Measurements from ENCODE around the gene ZSWIM4.
A peak's percentile ranks its signal among the peaks of the same experiment; 100 is the strongest.

ZSWIM4 gene

DNA sequence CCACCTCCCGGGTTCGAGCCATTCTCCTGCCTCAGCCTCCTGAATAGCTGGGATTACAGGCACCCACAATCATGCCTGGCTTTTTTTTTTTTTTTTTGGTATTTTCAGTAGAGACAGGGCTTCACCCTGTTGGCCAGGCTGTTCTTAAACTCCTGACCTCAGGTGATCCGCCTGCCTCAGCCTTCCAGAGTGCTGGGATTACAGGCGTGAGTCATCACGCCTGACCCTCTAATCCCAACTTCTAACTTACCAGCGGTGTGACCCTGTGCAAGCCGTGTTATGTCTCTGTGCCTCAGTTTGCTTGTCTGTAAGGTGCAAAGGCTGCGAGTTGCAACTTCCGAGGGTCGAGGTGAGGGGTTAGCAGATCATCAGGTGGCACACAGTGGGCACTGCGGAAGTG is 17.3 kb downstream of the ZSWIM4 start:
- no peak for DNase-seq (ENCODE audit: low spot score)

DNA sequence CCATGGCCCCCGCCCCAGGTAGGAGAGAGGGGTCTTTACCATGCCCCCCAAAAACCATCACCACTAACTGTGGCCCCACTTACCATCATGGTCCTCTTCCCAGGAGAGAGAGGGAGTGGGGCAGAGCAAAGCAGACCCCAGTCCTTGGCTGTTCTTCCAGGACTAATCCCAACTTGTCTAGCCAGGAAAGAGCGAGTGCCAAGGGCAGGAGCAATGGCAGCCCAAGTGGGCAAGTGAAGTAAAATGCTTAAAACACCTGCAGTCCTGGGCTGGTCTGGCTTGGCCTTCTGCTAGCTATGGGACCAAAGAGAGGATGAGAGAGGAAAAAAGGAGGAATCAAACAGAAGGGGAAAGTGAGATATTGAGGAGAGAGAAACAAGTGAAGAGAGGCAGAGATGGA is 17.9 kb downstream of the ZSWIM4 start:
- DNase-seq (ENCODE audit: low spot score) = no peak

- DNase-seq (ENCODE audit: low spot score) = no peak
Observed at GRCh38 chr19:13814550-13814949, 19.3 kb downstream of the ZSWIM4 start.

DNA sequence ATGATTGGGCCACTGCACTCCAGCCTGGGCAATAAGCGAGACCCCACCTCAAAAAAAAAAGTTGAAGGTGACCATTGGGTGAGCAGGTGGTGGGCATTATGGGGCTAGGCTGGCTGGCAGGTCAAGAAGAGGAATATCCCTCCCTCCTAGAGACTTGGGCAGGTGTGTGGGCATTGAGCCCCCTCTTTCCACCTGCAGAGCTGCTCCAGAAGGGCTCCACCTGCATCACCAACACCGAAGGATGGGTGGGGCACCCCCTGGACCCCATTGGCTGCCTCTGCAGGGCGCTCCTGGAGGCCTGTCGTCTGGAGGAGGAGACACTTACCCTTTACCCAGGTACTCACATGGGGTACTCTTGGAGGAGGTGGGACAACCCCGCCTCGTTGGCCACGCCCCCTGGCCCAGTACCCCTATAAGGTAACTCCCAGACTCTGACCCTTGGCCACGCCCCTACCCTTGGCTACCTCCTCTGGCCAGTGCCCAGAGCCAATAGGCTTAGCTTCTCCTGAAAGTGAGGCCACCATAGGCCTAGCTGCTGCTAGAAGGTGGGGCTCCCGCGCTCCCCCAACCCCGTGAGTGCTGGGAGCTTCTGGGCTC is 21.9 kb downstream of the ZSWIM4 start:
- peak; percentile 28 for DNase-seq (ENCODE audit: low spot score)

DNA sequence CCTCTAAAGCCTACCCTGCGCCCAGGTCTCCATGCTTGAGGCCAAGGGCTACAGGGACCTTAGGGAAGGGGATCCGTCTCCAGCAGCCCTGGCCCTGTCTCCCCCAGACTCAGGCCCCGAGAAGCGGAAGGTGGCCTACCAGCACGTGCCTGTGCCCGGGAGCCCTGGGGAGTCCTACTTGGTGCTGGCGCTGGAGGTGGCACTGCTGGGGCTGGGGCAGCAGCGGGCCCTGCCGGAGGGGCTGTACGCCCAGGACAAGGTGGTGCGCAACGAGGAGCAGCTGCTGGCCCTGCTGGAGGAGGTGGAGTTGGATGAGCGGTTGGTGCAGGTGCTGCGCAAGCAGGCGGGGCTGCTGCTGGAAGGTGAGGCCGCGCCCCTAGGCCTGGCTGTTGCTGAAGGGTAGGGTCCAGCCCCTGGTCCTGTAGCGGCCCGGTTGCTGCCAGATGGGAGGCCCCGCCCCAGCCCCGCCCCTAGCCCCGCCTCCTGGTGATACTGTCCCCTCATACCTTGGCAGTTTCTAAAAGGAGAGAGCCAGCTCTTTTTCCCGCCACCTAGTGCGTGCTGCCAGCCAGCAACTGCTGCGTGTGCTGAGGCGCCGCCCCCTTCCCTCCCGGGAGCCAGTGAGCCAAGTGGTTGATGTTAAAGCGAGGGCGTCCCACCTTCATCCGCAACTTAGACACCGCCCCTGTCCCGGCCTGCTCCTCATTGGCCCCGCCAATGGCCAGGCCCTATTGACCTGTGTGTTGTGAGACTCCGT is 22.6 kb downstream of the ZSWIM4 start:
- peak; percentile 42 for DNase-seq (ENCODE audit: low spot score)

DNA sequence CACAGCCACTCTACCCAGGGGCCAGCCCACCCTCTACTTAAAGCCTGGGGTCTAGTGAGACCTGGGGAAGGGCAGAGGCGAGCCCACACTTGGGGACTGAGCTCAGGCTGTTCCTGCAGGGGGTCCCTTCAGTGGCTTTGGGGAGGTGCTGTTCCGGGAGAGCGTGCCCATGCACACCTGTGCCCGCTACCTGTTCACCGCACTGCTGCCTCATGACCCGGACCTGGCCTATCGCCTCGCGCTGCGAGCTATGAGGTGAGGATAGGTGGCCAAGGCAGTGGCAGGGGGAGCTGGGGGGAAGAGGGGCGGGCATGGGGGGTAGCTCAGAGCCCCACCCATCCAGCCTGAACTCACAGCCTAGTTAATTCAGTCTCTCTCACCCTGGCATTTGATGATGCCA is 24.0 kb downstream of the ZSWIM4 start:
- no peak for DNase-seq (ENCODE audit: low spot score)

- no peak for DNase-seq (ENCODE audit: low spot score)
Observed at GRCh38 chr19:13821292-13821691, 26.0 kb downstream of the ZSWIM4 start.

- DNase-seq (ENCODE audit: low spot score) = no peak
Observed at GRCh38 chr19:13823256-13823655, 28.0 kb downstream of the ZSWIM4 start.

DNA sequence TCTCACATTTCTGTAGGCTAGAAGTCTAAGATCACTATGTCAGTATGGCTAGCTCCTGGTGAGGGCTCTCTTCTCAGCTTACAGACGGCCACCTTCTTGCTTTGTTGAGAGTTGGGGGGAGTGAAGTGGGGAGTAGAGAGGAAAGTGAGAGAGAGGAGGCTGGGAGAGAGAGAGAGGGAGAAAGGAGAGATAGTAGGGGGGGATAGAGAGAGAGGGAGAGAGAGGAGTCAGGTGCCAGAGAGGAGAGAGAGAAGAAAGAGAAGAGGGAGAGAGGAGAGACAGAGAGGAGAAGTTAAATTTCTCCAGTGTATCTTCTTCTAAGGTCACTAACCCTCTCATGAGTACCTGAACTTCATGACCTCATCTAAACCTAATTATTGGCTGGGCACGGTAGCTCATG is 28.7 kb downstream of the ZSWIM4 start:
- DNase-seq (ENCODE audit: low spot score) = no peak

GRCh38 chr19:13824703-13825102 is 29.5 kb downstream of the ZSWIM4 start:
- DNase-seq (ENCODE audit: low spot score) = no peak

GRCh38 chr19:13825489-13826441 is 30.5 kb downstream of the ZSWIM4 start:
- DNase-seq (ENCODE audit: low spot score) = no peak

DNA sequence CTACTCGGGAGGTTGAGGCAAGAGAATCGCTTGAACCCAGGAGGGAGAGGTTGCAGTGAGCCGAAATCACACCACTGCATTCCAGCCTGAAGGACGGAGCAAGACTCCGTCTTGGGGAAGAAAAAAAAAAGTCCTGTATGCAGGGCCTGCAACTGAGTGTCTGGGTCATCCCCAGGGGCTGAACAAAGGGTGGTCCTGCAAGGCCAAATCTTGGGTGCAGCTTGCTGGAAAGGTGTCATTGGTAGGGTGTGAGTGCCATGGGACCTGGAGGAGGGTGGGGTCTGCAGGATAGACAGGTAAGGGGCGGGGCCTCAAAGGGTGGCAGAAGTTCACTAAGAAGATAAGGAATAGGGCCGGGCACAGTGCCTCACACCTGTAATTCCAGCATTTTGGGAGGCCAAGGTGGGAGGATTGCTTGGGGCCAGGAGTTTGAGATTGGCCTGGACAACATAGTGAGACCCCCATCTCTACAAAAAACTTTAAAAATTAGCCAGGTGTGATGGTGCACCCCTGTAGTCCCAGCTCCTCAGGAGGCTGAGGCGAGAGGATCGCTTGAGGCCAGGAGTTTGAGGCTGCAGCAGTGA is 31.5 kb downstream of the ZSWIM4 start:
- no peak for DNase-seq (ENCODE audit: low spot score)

DNA sequence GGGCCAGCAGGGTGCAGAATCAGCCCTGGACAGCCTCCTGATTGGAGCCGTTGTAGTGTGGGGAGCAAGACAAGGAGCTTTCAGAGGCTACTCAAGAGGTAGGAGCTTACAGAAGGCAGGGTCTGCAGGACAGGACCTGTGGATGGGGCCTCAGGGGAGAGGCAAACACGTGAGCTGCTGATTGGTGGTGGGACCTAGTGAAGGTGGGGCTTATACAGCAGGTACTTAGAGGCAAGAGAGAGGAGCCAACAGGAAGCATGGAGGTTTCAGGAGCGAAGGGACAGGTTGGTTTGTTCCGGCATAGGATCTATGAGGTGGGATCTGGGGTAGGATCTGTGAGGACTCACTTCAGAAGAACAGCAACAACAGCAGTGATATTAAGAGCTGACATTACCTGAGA is 32.4 kb downstream of the ZSWIM4 start:
- no peak for DNase-seq (ENCODE audit: low spot score)

GRCh38 chr19:13830114-13830740 is 35.0 kb downstream of the ZSWIM4 start:
- peak; percentile 41 for DNase-seq (ENCODE audit: low spot score)

- DNase-seq (ENCODE audit: low spot score) = peak; percentile 43
Observed at GRCh38 chr19:13830741-13831536, 35.7 kb downstream of the ZSWIM4 start.

DNA sequence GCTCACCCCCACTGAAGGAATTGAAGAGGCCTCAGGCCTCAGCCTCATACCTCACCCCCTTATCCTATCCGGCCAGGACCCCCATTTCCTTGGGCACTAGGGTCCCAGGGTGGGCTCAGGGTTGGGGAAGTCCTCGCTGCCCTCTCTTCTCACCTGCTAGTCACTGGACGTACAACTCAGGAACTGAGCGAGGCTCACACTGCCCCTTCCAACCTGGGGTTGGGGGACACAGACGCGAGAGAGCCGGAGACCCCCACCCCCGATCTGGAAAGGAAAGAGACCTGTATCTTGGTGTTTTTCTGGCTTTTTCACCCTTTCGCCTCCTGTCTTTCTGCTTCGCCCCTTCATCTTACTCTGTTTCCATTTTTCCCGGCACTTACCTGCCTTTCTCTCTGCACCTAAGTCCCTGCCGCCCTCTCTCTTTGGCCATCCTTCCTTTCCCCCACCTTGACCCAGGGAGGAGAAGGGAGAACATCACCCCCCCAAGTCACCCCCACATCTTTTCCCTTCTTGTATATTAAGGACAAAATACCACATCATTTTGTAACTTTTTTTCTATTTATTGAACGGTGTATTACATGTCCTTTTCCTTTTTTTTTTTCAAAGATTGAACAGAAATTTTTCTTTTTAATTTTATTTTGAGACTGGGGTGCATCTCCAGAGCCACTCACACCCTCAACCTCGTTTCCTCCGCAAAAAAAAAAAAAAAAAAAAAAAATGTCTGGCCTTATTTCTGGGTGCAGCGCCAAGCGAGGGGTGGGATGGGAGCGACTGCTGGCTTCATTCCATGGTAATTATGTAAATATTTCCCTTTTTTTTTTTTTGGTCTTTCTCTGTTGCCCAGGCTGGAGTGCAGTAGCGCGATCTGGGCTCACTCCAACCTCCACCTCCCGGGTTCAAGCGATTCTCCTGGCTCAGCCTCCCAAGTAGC is 36.6 kb downstream of the ZSWIM4 start:
- DNase-seq (ENCODE audit: low spot score) = no peak

GRCh38 chr19:13833330-13834243 is 38.3 kb downstream of the ZSWIM4 start:
- peak; percentile 89 for DNase-seq (ENCODE audit: low spot score)

- no peak for DNase-seq (ENCODE audit: low spot score)
Observed at GRCh38 chr19:13834244-13835069, 39.2 kb downstream of the ZSWIM4 start.
